Spinal cord (tissue), 10 donors: ENCODE data around the gene RBM48. TPM values are rescaled to one million over a fixed set of nuclear protein-coding genes. Genes with fewer than 3 reads are reported as not detected.
A peak's percentile ranks its signal among the peaks of the same experiment; 100 is the strongest.
"Not testable (repeated sequence)": the region's sequence is repeated elsewhere in the genome, so short reads cannot be mapped to it uniquely, and the experiment has no call there.

Experiments
- DNase-seq, 6 donors: peaks; one replicate each; pipeline versions ENCODE4 v3.0.0 to v3.0.0-alpha.2; 2013 to 2015; ENCODE audit warnings: low spot score in 6 of 6, low read depth in 4 of 6
- H3K27ac ChIP-seq: one replicate; pipeline ENCODE4 v1.5.1; 2013; ENCODE audit warnings: low read depth, low read length, control low read depth
- H3K27me3 ChIP-seq: one replicate; pipeline ENCODE4 v1.6.1; 2013; ENCODE audit warnings: low read length; ENCODE audit not compliant: control insufficient read depth, insufficient read depth
- H3K36me3 ChIP-seq: one replicate; pipeline ENCODE4 v1.6.1; 2013; ENCODE audit warnings: low read length; ENCODE audit not compliant: control insufficient read depth, insufficient read depth
- H3K4me1 ChIP-seq: one replicate; pipeline ENCODE4 v1.6.1; 2013; ENCODE audit warnings: low read length; ENCODE audit not compliant: control insufficient read depth, insufficient read depth
- H3K4me3 ChIP-seq: one replicate; pipeline ENCODE4 v1.5.1; 2013; ENCODE audit warnings: low read depth, low read length, control low read depth
- H3K9me3 ChIP-seq: one replicate; pipeline ENCODE4 v1.6.1; 2013; ENCODE audit warnings: low read length; ENCODE audit not compliant: control insufficient read depth, insufficient read depth
- WGBS: methylation state at CpG from one replicate; pipeline ENCODE4 v1.1.5; 2013; ENCODE audit warnings: missing lambda C conversion rate; ENCODE audit not compliant: insufficient coverage; 5-methylcytosine and 5-hydroxymethylcytosine counted together
- long read RNA-seq, 4 donors: transcript quantifications; one replicate each; lab custom pipeline, GENCODE V29; 2026
- polyA plus RNA-seq, 2 donors: library from polyadenylated mRNA; unstranded; fragments of 120-200 nt; gene quantifications; one replicate each; pipeline ENCODE4 v1.2.1, GENCODE V29; 2013; ENCODE audit not compliant: insufficient read length in 2 of 2
- total RNA-seq, 2 donors: library from RNA; depleted of rRNA in 1 of 2; stranded (reverse); fragments of 120-200 nt in 1 of 2; fragments of >200 nt in 1 of 2; gene quantifications; one replicate each; pipeline versions ENCODE4 v1.2.3 to v1.2.4, GENCODE V29; 2013 to 2014
- donor health status: healthy.

RBM48 gene
- total RNA-seq = 10 to 100 TPM; 15.9 to 20.6 TPM
- 10 to 100 TPM; 17.6 to 18.6 TPM for polyA plus RNA-seq
- long read RNA-seq, donor 1, full-length matches to known transcripts = 7 of 7 reads
- long read RNA-seq, donor 1, partial matches to known transcripts = 0 of 7 reads
- long read RNA-seq, donor 1, other reads (novel, unspliced or antisense) = 0 of 7 reads
- long read RNA-seq, donor 2, partial matches to known transcripts = 0 of 1 reads
- long read RNA-seq, donor 2, other reads (novel, unspliced or antisense) = 0 of 1 reads
- long read RNA-seq, donor 3, partial matches to known transcripts = 0 of 1 reads
- long read RNA-seq, donor 3, other reads (novel, unspliced or antisense) = 0 of 1 reads
- long read RNA-seq, donor 4, full-length matches to known transcripts = 4 of 4 reads
- long read RNA-seq, donor 4, partial matches to known transcripts = 0 of 4 reads
- long read RNA-seq, donor 4, other reads (novel, unspliced or antisense) = 0 of 4 reads

DNA sequence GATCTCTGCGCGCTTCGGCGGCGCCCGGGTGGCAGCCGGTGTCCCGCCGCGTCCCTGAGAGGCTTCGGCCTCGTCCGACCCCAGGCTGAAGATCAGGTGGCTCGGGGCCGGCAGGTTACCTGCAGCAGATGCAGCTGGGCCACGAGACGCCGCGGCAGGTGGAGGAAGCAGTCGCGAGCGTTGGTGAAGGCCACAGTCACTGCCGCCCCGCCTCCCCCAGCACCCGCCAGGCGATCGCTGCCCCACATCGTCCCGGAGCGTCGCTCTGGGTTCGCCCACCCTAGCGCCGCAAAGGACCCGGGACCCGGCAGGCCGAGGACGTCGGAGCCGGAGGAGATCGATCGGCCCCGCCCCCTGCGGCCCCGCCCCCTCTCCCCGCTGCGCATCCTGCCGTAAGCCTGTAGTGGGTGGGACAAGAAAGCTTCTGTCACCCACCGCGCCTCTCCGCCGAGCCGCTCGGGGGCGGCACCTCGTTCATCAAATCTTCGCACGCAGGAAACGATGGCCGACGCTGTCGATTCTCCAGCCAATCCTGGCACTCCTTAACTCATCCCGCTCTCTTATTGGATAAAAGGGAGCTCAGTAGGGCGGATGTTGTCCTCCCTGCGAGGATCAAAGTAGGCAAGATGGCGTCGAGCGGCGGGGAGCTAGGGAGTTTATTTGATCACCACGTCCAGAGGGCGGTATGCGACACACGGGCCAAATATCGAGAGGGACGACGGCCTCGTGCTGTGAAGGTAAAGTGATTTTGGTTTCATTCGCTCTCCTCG lies at the start of gene RBM48, which contains the start of gene PEX1:
Gene RBM48 (plus strand): TSS at position 608 of the 770 bp plus-strand sequence. CDS start 19 bp downstream, at position 627.
Gene PEX1 (minus strand): TSS at position 333 of the 770 bp plus-strand sequence. CDS start 85 bp downstream, at position 248.
- Histone ChIP-seq H3K4me1 (peaks cover 5% of the 10 kb centered on the region), H3K27ac (peak within 1 kb of the TSS; percentile 95), H3K36me3 (peaks cover 13% of the 10 kb centered on the region), H3K4me3 (peak within 1 kb of the TSS; percentile 94), H3K9me3 (no peaks in the 10 kb centered on the region), H3K27me3 (no peaks in the 10 kb centered on the region)
- WGBS = 0% methylated on average over 78 of the region's 79 CpGs
- DNase-seq = peak; percentile 96 to 100 (median 98)

DNA sequence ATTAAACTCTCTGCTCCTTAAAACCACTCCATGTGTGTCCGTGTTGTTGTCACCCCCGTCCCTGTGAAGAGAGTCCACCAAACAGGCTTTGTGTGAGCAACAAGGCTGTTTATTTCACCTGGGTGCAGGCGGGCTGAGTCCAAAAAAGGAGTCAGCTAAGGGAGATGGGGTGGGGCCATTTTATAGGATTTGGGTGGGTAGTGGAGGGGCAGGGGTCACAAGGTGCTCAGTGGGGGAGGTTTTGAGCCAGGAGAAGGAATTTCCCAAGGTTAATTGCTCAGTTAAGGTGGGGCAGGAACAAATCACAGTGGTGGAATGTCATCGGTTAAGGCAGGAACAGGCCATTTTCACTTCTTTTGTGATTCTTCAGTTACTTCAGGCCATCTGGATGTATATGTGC lies 49.4 kb upstream of the RBM48 start:
- H3K27me3 ChIP-seq, H3K4me3 ChIP-seq, H3K36me3 ChIP-seq, H3K27ac ChIP-seq, DNase-seq, H3K9me3 ChIP-seq, H3K4me1 ChIP-seq: not testable (repeated sequence)
- WGBS = 94% methylated on average over 2 of the region's 4 CpGs

DNA sequence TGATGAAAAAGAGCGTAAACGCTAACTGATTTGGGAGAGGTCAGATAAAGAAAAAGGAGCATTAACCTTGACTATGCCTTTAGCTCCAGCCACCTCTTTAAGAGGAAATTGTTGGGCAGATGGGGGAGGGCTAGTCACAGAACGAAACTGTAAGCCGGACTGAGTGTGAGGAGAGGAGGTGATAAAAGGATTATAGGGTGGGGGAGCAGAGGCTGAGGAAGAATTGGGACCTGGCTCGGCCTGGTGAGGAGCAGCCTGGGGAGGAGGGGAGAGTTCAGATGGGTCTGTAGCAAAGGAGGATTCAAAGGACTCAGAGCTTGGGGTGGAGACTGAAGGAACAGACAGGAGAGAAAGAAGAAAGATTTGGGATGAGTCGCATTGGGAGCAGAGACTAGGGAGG lies 45.0 kb upstream of the RBM48 start:
- not testable (repeated sequence) for H3K4me3 ChIP-seq, H3K36me3 ChIP-seq, DNase-seq, H3K9me3 ChIP-seq, H3K27me3 ChIP-seq, H3K27ac ChIP-seq, H3K4me1 ChIP-seq
- 62% methylated on average over 3 of the region's 6 CpGs for WGBS

DNA sequence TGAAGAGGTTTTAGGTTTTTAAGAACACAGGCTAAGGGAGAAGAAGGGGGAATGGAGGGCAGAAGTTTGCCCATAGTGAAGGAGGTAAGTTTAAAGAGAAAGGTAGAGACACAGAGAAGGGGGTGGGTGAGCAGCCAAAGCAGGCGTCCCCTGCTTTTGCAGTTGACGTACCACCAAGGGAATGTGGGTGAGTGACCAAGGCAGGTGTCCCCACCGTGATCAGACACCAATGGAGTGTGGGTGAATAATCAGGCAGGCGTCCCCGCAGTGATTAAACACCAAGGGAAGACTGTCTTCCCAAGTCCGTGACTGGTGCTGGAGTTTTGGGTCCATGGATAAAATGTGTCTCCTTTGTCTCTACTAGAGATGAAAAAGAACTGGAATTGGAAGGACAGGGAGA lies 44.4 kb upstream of the RBM48 start:
- not testable (repeated sequence) for H3K27me3 ChIP-seq, H3K4me3 ChIP-seq, DNase-seq, H3K9me3 ChIP-seq, H3K36me3 ChIP-seq, H3K27ac ChIP-seq, H3K4me1 ChIP-seq
- 96% methylated on average over 6 of the region's 6 CpGs for WGBS

GRCh38 chr7:92485267-92485892 lies 43.2 kb upstream of the RBM48 start:
- Histone ChIP-seq H3K27ac (no peak overlapping the region), H3K27me3 (no peaks in the 10 kb centered on the region), H3K9me3 (no peaks in the 10 kb centered on the region), H3K4me3 (no peak overlapping the region), H3K4me1 (no peaks in the 10 kb centered on the region), H3K36me3 (peaks cover 9% of the 10 kb centered on the region)
- no peak for DNase-seq
- 95% methylated on average over 2 of the region's 2 CpGs for WGBS

DNA sequence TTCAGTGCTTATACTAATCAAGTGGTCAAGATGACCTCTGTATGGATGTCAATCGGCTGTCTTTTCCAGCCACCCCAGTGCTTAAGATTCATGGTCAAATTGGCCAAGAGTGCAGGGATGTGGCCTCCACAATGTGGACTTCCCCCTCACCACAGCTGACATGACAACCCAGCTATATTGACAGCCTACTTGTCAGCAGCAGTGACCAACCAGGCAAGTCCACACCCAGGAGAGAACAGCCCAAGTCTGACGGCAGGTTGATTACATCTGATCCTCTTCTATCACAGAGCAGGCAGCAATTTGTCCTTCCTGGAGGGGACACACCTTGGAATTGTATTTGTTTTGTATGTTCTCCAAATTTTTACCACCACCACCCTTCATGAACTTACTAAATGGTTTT lies 42.6 kb upstream of the RBM48 start:
- DNase-seq = no peak
- H3K9me3 ChIP-seq = no peaks in the 10 kb centered on the region
- 93% methylated on average over 1 of the region's 2 CpGs for WGBS
- H3K4me1 ChIP-seq = no peaks in the 10 kb centered on the region
- no peaks in the 10 kb centered on the region for H3K27me3 ChIP-seq
- peaks cover 9% of the 10 kb centered on the region for H3K36me3 ChIP-seq
- H3K4me3 ChIP-seq = no peak overlapping the region
- H3K27ac ChIP-seq = no peak overlapping the region

- Histone ChIP-seq H3K4me1 (no peaks in the 10 kb centered on the region), H3K27me3 (no peaks in the 10 kb centered on the region), H3K36me3 (peaks cover 14% of the 10 kb centered on the region), H3K4me3 (no peak overlapping the region), H3K9me3 (no peaks in the 10 kb centered on the region), H3K27ac (no peak overlapping the region)
- DNase-seq = peak in 1 of 6 donors; percentile 1
Measured at GRCh38 chr7:92487804-92488203, 40.8 kb upstream of the RBM48 start.

DNA sequence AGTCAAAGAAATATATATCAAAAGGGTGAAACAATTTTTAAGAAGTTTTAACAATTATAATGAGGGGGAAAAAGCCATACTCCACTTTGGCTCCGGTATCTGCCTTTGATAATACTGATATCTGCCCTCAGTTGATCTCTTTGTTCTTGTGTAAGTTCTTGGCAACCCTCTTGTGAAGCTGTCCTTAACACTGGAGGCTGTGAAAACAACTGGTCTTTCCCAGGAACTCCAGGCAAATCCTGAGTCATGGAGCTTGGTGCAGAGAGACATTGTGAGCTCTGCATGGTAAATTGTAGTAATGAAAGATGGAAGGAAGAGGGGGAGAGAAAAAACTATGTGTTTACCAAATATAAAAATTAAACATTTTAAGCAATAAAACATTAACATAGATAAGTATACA lies 39.0 kb upstream of the RBM48 start:
- Histone ChIP-seq H3K27ac (no peak overlapping the region), H3K4me3 (no peak overlapping the region), H3K4me1 (no peaks in the 10 kb centered on the region), H3K27me3 (no peaks in the 10 kb centered on the region), H3K36me3 (peaks cover 18% of the 10 kb centered on the region), H3K9me3 (no peaks in the 10 kb centered on the region)
- no peak for DNase-seq
- WGBS = no CpG with 5 or more reads among the region's 1 CpG

DNA sequence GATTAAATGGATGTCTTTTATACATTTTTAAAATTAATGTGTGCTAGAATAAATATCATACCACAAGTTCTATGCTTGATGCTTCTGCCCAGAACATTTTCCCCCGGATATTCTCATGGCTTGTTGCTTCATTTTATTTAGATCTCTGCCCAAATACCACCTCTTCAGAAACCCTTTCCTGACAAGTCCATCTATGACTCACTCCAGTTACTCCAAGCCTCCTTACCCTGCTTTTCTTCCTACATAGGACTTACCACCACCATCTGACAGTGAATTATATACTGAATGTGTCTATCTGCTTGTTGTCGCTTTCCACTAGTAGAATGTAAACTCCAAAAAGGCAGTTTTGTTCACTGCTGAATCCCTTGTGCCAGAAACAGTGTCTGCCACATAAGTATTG lies 31.7 kb upstream of the RBM48 start:
- no peak overlapping the region for H3K4me3 ChIP-seq
- no peaks in the 10 kb centered on the region for H3K9me3 ChIP-seq
- no peaks in the 10 kb centered on the region for H3K27me3 ChIP-seq
- H3K27ac ChIP-seq = no peak overlapping the region
- no peak for DNase-seq
- H3K4me1 ChIP-seq = no peaks in the 10 kb centered on the region
- WGBS = no CpG with 5 or more reads among the region's 2 CpGs
- peaks cover 21% of the 10 kb centered on the region for H3K36me3 ChIP-seq
